KBM-7 (cell line): ENCODE measurements around the gene CEPT1.

Experiments
- DNase-seq: peaks from one replicate; pipeline ENCODE4 v3.0.0-alpha.2; 2015
- in situ Hi-C: fragments of 300-500 bp; cut with MboI; formaldehyde crosslinking; loops from 2 replicates; pipeline ENCODE4 v1.14.3; 2020; ENCODE audit warnings: low sequenced_read_pairs, low pct_unique_long_range_greater_than_20kb, mixed read lengths

Gene CEPT1

DNA sequence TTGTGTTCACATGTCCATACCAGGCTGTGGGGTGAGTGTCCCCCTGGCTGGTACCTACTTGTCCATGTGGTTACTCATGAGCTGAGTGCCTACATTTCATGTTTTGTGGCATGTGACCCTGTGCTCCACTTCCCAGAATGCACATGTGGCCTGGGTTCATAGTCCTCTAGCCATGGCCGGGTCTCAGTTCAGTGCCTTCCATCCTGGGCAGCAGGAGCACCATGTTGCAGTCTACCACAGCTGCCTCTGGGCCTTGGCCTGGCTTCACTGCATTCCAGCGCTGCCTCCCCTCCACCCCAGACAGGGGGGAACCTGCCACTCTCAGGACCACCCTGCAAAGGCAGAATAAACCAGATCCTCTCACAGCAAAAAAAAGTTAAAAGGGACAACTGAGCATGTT, 5.5 kb downstream of the CEPT1 start:
- no peak for DNase-seq
- in situ Hi-C loops: no loop called here

DNA sequence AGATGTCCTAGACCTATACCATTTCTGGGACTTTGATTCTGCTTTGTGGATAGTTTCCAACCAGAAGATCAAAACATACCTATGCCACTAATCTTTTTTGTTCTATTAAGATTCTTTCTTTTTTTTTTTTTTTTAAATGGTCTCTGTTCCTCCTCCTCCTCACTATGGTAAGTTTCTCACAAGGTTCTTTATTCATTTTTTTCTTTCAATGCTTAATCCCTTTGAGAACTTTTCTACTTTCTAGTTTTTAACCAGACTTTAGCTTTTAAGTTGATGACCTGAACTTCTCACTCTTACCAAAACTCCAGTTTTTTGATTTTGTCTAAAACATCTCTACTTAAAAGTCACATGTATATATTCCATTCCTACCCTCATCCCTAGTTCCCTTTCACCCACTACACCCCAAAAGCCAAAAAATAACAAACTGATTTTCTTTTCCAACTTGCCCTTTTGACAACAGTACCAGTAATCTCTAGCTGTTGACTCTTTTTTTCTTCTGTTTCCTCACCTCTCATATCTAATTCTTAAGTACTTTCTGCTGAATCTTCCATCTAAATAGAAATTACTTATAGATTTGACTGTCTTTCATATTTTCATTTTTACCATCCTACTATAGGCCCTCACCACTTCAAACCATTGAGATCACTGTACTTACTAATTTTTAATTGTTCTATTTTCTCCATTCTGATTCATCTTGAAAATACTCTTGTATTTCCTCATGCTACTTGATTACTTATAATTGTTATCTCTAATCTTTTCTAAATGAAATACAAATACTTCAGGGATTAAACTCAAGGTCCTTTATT, 6.1 kb downstream of the CEPT1 start:
- no peak for DNase-seq
- in situ Hi-C loops: no loop called here

DNA sequence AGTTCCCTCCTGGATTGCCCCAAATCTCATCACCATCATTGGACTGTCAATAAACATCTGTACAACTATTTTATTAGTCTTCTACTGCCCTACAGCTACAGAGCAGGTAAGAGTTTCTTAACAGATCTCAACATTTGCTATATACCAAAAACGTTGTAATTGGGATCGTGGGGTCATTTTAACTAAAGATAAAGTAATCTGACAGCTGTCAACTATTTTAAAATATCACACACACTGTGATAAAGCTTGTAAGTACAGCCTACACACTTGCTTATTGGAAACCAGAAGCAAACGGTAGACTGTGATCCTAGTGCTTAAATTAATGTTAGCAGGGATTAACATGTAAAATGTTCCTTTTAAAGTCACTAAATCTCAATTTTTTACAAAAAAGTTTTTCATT, 7.9 kb downstream of the CEPT1 start:
- in situ Hi-C loops: no loop called here
- no peak for DNase-seq

DNA sequence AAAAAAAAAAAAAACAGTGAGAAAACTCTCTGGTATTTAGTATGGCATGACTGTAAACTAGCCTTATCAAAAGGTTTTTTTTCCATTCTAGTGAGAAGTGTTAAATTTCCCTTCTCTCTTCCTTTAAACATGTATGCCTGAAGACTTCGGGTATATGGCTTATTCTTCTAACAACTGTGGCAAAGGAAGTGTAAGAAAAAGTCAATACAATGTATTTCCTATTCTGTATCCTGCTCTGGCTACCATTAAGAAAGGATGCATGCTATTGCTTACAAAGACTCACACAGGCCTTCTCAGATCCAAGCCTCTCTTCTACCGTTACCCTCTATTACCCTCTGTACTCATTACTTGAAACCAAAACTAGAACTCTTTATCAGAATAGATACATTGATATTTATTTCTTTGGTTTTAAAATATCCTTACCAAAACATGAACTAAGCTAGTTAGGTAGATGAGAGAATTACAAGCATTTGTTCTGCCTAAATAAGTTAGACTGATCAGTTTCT, 8.4 kb downstream of the CEPT1 start:
- DNase-seq: no peak
- in situ Hi-C loops: no loop called here

DNA sequence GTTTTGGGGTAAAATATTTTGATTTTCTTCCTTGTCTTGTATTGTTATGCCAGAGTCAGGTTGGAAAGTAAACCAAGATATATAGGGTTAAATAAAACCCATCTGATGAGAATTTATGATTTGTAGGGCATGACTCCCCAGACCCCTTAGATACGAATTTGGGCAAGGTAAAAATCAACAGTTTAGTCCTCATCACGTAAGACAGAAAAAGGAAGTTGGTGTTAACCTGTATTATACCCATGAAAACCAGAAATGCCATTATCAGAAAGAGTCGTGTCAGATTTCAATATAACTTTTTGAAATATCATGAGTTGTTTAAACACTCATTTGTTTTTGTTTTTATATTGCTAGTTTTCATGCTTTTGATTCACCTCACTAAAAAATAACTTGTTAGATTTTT, 11.8 kb downstream of the CEPT1 start:
- DNase-seq: no peak
- in situ Hi-C loops: no loop called here

DNA sequence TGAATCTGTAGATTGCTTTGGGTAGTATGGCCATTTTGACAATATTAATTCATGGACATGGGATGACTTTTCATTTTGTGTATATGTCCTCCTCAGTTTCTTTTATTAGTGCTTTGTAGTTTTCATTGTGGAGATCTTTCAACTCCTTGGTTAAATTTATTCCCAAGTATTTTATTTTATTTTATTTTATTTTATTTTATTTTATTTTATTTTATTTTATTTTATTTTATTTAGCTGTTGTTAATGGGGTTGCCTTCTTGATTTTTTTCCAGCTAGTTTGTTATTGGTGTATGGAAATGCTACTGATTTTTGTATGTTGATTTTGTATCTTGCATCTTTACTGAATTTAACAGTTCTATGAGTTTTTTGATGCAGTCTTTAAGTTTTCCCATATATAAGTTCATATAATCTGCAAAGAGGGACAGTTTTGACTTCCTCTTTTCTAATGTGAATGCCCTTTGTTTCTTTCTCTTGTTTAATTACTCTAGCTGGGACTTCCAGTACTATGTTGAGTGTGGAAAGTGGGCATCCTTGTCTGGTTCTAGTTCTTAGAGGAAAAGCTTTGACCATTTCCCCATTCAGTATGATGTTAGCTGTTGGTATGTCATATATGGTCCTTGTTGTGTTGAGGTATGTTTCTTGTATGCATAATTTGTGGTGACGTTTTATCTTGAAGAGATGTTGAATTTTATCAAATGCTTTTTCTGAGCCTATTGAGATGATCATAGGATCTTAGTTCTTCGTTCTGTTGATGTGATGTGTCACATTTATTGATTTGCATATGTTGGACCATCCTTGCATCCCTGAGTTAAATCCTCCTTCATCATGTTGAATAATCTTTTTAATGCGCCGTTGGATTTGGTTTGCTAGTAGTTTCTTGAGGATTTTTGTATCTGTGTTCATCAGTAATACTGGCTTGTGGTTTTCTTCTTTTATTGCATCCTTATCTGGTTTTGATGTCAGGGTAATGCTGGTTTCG, 14.3 kb downstream of the CEPT1 start:
- in situ Hi-C loops: no loop called here
- DNase-seq: peak; percentile 48

DNA sequence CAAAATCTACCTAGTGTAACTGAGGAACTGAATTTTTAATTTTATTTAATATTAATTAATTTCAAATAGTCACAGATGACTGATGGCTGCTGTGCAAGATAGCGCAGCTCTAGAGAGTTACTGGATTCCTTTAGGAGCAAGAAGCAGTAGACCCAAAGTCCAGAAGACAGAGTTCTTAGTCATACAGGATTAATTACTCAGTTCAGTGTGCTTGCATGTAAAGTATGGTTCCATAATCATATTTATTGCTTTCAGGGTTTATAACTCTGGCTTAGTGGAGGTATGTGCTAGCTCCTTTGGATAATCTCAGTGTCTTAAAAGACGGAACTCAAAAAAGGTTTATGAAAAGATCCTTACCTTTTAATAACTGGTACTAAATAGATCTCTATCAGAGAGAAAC, 17.4 kb downstream of the CEPT1 start:
- no peak for DNase-seq
- in situ Hi-C loops: no loop called here

DNA sequence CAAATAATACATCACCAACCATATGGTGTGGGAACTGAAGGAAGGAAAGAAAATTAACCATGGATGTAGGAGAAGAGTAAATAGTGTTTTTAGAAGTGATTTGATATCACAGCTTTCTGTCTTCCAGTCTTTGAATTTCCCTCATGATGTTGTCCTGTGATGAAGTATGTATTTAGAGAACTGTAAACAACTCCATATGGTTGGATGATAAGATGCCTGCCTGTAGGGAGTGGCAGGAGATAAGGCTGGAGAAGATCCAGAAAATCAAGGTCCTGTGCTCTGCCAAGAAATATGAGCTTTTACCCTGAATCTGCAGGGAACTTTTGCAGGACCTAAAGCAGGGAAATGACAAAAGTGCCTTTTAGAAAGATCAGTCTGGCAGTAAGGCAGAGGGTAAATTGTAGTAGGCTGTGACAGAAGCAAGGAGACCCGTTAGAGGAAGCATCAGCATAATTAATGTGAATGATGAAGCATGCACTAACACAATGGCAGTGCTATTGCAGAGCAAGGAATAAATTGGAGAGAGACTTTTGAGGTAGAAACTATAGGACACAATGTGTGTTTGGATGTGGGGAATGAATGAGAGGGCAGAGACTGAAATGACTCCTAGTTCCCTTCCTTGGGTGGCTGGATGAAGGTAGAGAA, 21.9 kb downstream of the CEPT1 start:
- DNase-seq: no peak
- in situ Hi-C loops: no loop called here

DNA sequence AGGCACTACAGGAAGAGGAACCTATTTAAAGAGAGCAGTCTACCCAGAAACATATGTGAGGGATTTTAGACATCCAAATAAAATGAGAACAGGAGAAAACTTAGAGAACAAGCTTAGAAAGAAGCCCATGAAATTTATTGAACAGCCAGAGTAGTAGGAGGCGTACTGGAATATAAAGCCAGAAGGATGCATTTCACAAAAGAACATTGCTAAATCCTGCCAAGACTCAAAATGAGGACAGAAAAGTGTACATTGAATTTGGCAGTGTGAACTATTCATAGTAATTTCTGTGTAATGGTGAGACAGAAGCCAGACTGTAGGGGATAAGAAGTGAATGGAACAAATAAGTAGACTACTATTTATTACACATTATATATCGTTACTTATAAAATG, 22.5 kb downstream of the CEPT1 start:
- peak; percentile 26 for DNase-seq

DNA sequence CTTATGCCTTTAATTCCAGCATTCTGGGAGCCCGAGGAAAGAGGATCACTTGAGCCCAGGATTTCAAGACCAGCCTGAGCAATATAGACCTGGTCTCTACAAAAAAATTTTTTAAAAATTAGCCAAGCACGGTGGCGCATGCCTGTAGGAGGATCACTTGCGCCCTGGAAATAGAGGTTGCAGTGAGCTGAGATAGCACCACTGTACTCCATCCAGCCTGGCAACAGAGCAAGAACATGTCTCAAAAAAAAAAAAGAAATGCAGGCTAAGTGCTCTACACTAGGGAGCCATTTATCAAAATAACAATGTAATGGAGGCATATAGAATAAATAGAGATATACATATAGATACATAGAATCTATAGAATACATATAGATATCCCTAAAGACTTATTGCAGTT, 23.3 kb downstream of the CEPT1 start:
- in situ Hi-C loops: no loop called here
- no peak for DNase-seq

More for the DNA sequence above, 22.5 kb downstream of the CEPT1 start:
- in situ Hi-C loops: no loop called here

DNA sequence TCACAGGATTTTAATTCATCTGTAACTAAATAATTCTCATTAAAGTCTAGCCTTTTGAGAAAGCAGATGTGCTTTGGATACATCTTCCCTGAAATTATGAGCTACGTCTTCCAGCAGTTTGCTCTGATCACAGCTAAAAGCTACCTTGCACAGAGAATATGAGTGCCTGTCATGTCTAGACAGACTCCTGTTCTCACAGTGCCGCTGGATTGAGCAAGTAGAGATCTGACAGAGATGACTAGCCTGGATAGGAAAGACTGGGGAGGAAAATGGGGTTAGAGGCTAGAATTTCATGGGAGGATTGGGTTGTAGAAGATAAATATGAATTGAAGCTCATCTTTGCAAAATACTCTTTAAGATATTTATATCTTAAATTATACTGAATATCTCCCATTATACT, 24.1 kb downstream of the CEPT1 start:
- DNase-seq: no peak

DNA sequence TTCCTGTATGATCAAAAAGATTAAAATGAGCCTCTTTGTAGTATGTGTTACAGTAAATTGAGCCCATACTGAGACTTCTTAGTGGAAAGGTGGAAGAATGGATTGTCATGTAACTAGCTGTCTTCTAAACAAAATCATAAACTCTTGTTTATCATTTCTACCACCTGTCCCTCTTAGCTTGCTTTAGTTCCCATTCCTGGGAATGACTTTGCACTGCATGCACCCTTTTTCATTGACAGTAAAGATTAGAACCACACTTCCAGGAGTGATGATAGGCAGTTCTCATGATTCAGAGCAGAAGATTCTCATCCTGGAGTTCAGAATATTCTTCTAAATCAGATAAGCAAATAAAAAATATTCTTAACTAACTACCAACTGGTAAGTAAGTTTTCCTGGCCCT, 32.4 kb downstream of the CEPT1 start:
- in situ Hi-C loops: no loop called here
- no peak for DNase-seq

More for the DNA sequence above, 24.1 kb downstream of the CEPT1 start:
- in situ Hi-C loops: no loop called here

DNA sequence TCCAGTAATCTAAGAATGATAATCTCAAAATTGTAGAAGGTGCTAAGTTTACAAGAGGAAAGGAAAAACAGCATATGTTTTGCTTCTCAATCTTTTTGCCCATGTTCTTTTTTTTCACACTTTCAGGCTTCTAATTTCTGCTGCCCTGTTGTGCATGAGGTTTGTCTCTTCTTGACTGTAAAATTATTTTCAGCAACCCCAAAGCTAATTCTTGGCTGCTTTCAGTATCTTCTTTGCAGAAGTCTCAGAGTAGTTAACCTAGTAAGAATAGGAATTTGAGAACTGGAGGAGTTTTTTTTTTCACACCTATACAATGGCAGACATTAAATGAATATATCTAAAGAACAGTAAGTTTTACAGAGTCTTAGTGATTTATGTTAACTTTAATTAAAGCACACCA, 34.0 kb downstream of the CEPT1 start:
- in situ Hi-C loops: no loop called here
- no peak for DNase-seq

DNA sequence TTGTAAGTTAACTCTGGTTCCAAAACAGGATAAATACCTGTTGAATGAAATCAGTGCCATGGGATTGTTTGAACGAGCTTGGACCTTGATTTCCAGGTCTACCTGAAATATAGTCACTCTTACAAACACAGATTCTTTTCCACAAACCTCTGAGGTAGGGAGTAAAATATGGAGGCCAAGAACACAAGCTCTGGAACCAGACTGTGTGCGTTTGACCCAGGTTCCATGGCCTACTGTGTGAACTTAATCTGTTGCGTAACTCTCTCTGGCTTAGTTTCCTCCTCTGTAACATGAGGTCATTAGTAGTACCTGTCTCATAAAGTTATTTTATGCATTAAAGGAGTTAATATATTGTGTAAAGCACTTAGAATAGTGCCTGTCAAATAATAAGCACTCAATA, 35.3 kb downstream of the CEPT1 start:
- in situ Hi-C loops: no loop called here

DNA sequence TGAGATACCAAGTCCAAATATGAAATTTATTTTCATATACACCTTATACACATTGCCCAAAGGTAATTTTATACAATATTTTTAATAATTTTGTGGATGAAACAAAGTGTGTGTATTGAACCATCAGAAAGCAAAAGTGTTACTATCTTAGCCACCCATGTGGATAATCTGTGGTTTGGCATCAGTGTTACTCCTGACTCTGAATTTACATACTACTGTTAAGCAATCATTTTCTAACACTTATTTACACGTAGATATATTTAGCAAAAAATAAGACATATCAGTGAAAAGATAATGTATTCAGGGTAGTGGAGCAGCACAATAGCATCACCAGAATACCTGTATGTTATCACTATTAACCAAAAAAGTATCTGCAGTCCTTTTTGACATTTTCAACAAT, 36.7 kb downstream of the CEPT1 start:
- in situ Hi-C loops: no loop called here
- no peak for DNase-seq

More for the DNA sequence above, 35.3 kb downstream of the CEPT1 start:
- no peak for DNase-seq

DNA sequence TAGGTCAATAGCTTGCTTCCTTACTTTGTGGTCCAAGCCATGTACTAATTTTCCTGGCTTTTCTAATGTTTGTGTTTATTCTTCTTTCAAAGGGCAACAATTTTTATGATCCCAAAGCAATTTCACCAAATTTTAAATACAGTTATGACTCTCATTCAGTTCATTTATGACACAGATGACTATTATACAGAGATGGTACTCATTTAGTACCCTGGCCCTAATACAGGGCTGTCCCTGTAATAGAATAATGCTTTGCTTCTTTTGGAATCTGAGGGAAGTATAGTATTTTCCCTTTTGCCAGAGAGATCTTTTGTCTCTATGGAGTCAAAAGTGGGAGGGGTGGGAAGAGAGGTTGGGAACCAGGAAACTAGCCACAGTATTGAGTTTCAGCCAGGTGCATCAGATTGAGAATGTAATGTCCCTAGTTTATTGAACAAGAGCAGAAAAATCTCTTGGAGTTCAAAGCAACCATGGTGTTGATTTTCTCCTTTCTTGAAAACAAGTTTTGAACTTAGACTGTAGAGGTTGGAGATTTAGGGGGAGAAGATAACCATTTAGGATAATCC, 40.0 kb downstream of the CEPT1 start:
- no peak for DNase-seq
- in situ Hi-C loops: no loop called here

DNA sequence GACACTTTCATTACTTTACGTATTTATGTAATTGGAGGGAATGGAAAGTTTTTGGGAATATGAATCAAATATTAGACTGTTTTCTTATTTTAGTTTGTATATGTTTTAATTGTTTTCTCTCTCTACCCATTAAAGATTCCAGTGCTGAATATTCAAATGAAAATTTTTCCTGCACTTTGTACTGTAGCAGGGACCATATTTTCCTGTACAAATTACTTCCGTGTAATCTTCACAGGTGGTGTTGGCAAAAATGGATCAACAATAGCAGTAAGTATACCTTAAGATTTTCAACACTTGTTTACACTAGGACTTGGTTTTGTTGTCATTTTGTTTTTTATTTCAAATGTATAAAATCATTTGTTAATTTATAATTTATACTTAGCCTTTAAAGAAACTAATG, 42.0 kb downstream of the CEPT1 start:
- in situ Hi-C loops: no loop called here
- no peak for DNase-seq

DNA sequence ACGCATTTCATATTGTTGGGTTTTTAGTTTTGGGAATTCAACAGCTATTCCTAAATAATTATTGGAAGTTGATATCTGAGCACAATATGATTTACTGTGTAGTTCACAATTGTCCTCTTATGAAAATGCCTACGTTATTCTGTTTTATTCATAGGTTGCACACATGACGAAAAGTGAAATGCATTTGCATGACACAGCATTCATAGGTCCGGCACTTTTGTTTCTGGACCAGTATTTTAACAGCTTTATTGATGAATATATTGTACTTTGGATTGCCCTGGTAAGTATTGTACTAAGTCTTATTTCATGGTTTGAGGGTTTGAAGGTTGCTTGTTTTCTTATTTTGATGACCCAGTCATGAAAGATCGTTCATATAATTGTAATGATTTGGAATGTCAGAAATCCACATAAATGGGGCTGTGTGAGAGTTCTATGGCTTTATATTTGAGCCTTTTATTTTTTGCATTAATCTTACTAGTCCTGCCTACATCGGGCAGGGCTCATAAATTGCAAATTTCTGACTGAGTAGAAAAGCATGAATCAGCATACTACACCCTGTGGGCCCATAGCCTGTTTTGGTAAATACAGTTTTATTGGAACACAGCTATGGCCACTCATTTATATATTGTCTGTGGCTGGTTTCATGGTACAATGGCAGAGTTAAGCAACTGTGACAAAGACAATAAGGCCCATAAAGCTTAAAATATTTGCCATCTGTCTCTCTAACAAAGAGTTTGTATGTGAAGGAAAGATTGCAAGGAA, 43.5 kb downstream of the CEPT1 start:
- no peak for DNase-seq
- in situ Hi-C loops: no loop called here

DNA sequence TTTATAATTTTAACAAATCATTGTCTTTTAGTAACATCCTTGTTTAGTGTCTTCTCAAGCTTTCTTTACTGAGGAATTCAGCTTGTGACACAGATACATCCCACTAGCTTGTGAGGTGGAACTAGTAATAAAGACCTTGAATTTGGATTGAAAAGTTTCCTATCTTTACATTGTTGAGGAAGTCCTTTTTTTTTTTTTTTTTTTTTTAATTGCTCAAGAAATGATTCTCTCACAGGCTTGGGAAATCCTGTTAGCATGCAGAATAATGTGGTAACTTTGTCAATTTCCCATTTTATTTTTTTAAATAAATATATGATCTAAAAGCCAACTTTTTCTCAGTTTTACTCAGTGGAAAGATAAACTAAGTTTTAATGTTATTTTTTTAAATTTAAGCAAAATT, 44.6 kb downstream of the CEPT1 start:
- no peak for DNase-seq
- in situ Hi-C loops: no loop called here
